Vagina (tissue), 2 donors: ENCODE data around the gene PCYT1B. TPM values are rescaled to one million over a fixed set of nuclear protein-coding genes. Genes with fewer than 3 reads are reported as not detected.

Experiments used
- DNase-seq, 2 donors: peaks; one replicate each; pipeline ENCODE4 v3.0.0-alpha.2; 2017; ENCODE audit errors: extremely low spot score in 2 of 2
- H3K27ac ChIP-seq: fragments of 200-600 bp; sonication (generic); one replicate; pipeline ENCODE4 v1.5.1; 2019
- H3K27me3 ChIP-seq: fragments of 200-600 bp; sonication (generic); one replicate; pipeline ENCODE4 v1.5.1; 2019
- H3K36me3 ChIP-seq, 2 donors: fragments of 200-600 bp; sonication (generic); one replicate each; pipeline ENCODE4 v1.5.1; 2017 to 2019
- H3K4me1 ChIP-seq: fragments of 200-600 bp; sonication (generic); one replicate; pipeline ENCODE4 v1.5.1; 2019
- H3K4me3 ChIP-seq, 2 donors: fragments of 200-600 bp; sonication (generic); 1 replicate in 1 of 2; 2 replicates in 1 of 2; pipeline ENCODE4 v1.5.1; 2016 to 2019
- H3K9me3 ChIP-seq: fragments of 200-600 bp; sonication (generic); one replicate; pipeline ENCODE4 v1.5.1; 2019
- CTCF ChIP-seq, 3 experiments: fragments of 450-650 bp in 2 of 3; fragments of 200-600 bp in 1 of 3; sonication (generic) in 1 of 3; IDR thresholded peaks; one replicate each; pipeline ENCODE4 v1.5.1; 2017 to 2019; ENCODE audit warnings: antibody characterized with exemption in 3 of 3, mild to moderate bottlenecking in 2 of 3, moderate library complexity in 2 of 3
- POLR2A ChIP-seq, 2 donors: fragments of 450-650 bp; IDR thresholded peaks; one replicate each; pipeline ENCODE4 v1.6.1; 2017; ENCODE audit warnings: antibody characterized with exemption in 2 of 2, mild to moderate bottlenecking in 2 of 2, moderate library complexity in 2 of 2
- POLR2AphosphoS5 ChIP-seq, 2 donors: sonication (generic); formaldehyde crosslinking; IDR thresholded peaks; one replicate each; pipeline ENCODE4 v1.9.0; 2017; ENCODE audit warnings: antibody characterized with exemption in 2 of 2, mild to moderate bottlenecking in 2 of 2, low read depth in 1 of 2; ENCODE audit not compliant: insufficient read depth in 1 of 2
- intact Hi-C: fragments of 100-400 bp; cut with DNase I; formaldehyde crosslinking; loops from one replicate; pipeline ENCODE4 v1.15.1; 2023
- total RNA-seq: library from RNA; depleted of rRNA; stranded (reverse); fragments of >200 nt; gene quantifications from one replicate; pipeline ENCODE4 v1.2.3, GENCODE V29; 2016

The PCYT1B gene
- total RNA-seq = not detected

GRCh38 chrX:24647257-24648058 is at the start of gene PCYT1B:
Gene PCYT1B, minus strand, starts transcription at chrX:24647347. Its CDS starts 242 bp downstream, at chrX:24647105.
- H3K9me3 ChIP-seq = no peaks in the 10 kb centered on the region
- no peaks in the 10 kb centered on the region for H3K27me3 ChIP-seq
- H3K36me3 ChIP-seq = no peaks in the 10 kb centered on the region
- peak within 1 kb of the TSS; percentile 26 to 28 for H3K4me3 ChIP-seq
- H3K27ac ChIP-seq = no peak within 1 kb of the TSS
- H3K4me1 ChIP-seq = no peaks in the 10 kb centered on the region
- DNase-seq = no peak
- TF ChIP-seq CTCF (IDR thresholded peaks at IDR 0.05) (no peak), POLR2AphosphoS5 (IDR thresholded peaks at IDR 0.05; ENCODE audit: insufficient read depth in 1 of 2, low read depth in 1 of 2) (no peak), POLR2A (IDR thresholded peaks at IDR 0.05) (no peak)
- intact Hi-C loops = no loop called here

DNA sequence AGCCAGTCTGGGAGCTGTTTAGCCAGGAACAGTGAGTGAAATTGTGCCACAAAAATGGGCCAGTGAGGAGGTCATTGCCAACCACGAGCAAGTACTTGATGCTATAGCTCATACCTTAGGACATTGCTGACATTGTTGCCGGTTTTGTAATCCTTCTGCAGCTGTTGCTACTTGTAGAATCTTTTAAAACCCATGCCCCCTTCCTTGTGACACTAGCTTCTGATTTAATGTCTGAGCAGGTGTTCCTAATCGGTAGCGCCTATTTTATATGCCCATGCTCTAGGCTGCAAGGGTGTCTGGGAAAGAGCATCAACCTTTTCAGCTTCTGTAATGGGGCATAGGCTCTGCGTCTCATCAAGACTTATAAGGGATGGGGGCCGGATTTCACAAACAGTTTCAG is 49.1 kb upstream of the PCYT1B start:
- intact Hi-C loops = no loop called here
- no peak for DNase-seq
- H3K36me3 ChIP-seq = peaks cover 0 to 7% of the 10 kb centered on the region in 2 donors
- no peaks in the 10 kb centered on the region for H3K9me3 ChIP-seq
- H3K27me3 ChIP-seq = no peaks in the 10 kb centered on the region
- H3K27ac ChIP-seq = no peak overlapping the region
- H3K4me1 ChIP-seq = no peaks in the 10 kb centered on the region
- H3K4me3 ChIP-seq = no peak overlapping the region
- TF ChIP-seq CTCF (IDR thresholded peaks at IDR 0.05) (no peak), POLR2AphosphoS5 (IDR thresholded peaks at IDR 0.05; ENCODE audit: insufficient read depth in 1 of 2, low read depth in 1 of 2) (no peak), POLR2A (IDR thresholded peaks at IDR 0.05) (no peak)

GRCh38 chrX:24694825-24695224 is 47.7 kb upstream of the PCYT1B start:
- no peak for DNase-seq
- H3K4me3 ChIP-seq = no peak overlapping the region
- no peaks in the 10 kb centered on the region for H3K9me3 ChIP-seq
- H3K36me3 ChIP-seq = no peaks in the 10 kb centered on the region
- H3K27ac ChIP-seq = no peak overlapping the region
- H3K27me3 ChIP-seq = no peaks in the 10 kb centered on the region
- TF ChIP-seq POLR2AphosphoS5 (IDR thresholded peaks at IDR 0.05; ENCODE audit: insufficient read depth in 1 of 2, low read depth in 1 of 2) (no peak), POLR2A (IDR thresholded peaks at IDR 0.05) (no peak), CTCF (IDR thresholded peaks at IDR 0.05) (no peak)
- intact Hi-C loops = no loop called here
- no peaks in the 10 kb centered on the region for H3K4me1 ChIP-seq

DNA sequence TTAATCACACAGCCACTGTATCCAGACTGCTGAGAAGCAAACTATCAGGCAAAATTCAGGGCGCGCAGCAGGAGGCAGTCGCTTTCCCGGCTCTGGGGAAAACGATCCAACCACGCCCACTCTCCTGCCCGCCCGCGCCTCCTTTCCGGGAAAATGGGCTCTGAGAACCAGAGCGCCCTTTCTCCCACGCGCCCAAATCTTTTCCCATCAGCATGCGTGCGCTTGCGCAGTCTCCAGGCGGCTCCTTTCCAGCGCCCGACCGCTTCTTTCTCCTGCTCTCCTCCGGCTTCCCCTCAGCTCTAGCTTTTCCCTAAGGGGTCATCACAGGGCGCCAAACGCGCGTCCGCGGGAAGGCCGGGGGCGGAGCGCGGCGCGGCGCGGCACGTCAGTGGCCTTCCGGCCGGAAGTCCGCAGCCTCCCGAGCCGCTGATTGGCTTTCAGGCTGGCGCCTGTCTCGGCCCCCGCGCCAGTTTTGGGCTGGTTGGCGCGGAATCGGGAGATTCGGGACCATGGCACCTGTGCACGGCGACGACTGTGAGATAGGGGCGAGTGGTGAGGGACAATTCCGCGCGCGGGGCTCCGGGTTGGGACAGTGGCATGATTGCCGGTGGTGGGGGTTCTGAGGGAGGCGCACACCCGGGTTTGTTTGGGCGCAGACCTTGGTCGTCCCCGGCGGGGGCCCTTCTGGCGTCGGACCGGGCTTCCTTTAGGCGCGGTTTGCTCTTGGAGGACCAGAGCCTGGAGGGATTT is 46.5 kb upstream of the PCYT1B start, which contains the start of gene POLA1:
POLA1 (plus strand) TSS at position 466 of the 750 bp plus-strand sequence; CDS start at position 510, 44 bp downstream.
- Histone ChIP-seq H3K4me1 (no peaks in the 10 kb centered on the region), H3K9me3 (no peaks in the 10 kb centered on the region), H3K27ac (peak within 1 kb of the TSS; percentile 76), H3K4me3 (peak within 1 kb of the TSS; percentile 43 to 59), H3K27me3 (no peaks in the 10 kb centered on the region), H3K36me3 (no peaks in the 10 kb centered on the region)
- peak in 1 of 2 donors; percentile 93 for DNase-seq
- TF ChIP-seq POLR2A (IDR thresholded peaks at IDR 0.05) = no peak
- TF ChIP-seq CTCF (IDR thresholded peaks at IDR 0.05) = no peak
- TF ChIP-seq POLR2AphosphoS5 (IDR thresholded peaks at IDR 0.05; ENCODE audit: insufficient read depth in 1 of 2, low read depth in 1 of 2) = peak; percentile 69
- intact Hi-C loops = no loop called here
